Immature natural killer cell (primary cell): ENCODE data around the gene KIAA1217. TPM values are rescaled to one million over a fixed set of nuclear protein-coding genes. Genes with fewer than 3 reads are reported as not detected.

ENCODE experiments used
- DNase-seq, 3 donors: peaks; one replicate each; pipeline ENCODE4 v3.0.0; 2022; ENCODE audit warnings: mixed read lengths in 1 of 3
- H3K27ac Mint-ChIP-seq, 6 donors: one replicate each; pipeline ENCODE4 v1.8.0; 2020; ENCODE audit warnings: mixed read lengths in 6 of 6, mild to moderate bottlenecking in 5 of 6, inconsistent platforms in 4 of 6, moderate library complexity in 3 of 6
- H3K27me3 Mint-ChIP-seq, 3 donors: one replicate each; pipeline ENCODE4 v1.8.0; 2020 to 2021; ENCODE audit warnings: low read depth in 3 of 3, mild to moderate bottlenecking in 3 of 3, mixed read lengths in 3 of 3, moderate library complexity in 3 of 3, inconsistent platforms in 1 of 3
- H3K36me3 Mint-ChIP-seq, 3 donors: one replicate each; pipeline ENCODE4 v1.8.0; 2020; ENCODE audit warnings: mixed read lengths in 3 of 3, inconsistent platforms in 2 of 3, mild to moderate bottlenecking in 2 of 3
- H3K4me1 Mint-ChIP-seq, 2 donors: one replicate each; pipeline ENCODE4 v1.8.0; 2020; ENCODE audit warnings: inconsistent platforms in 2 of 2, mild to moderate bottlenecking in 2 of 2, mixed read lengths in 2 of 2, moderate library complexity in 1 of 2
- H3K4me3 Mint-ChIP-seq, 5 donors: one replicate each; pipeline ENCODE4 v1.8.0; 2020; ENCODE audit warnings: mild to moderate bottlenecking in 5 of 5, mixed read lengths in 5 of 5, inconsistent platforms in 3 of 5, moderate library complexity in 3 of 5
- H3K9me3 Mint-ChIP-seq, 6 donors: one replicate each; pipeline ENCODE4 v1.8.0; 2020; ENCODE audit warnings: mild to moderate bottlenecking in 6 of 6, mixed read lengths in 6 of 6, inconsistent platforms in 4 of 6, moderate library complexity in 3 of 6
- polyA plus RNA-seq, 3 donors: library from polyadenylated mRNA; unstranded; fragments of 300-500 nt; fragmentation: Illumina TruSeq; gene quantifications; one replicate each; pipeline ENCODE4 v1.2.3, GENCODE V29; 2021

KIAA1217 gene
- polyA plus RNA-seq, 3 donors from 2014 or later = not detected

DNA sequence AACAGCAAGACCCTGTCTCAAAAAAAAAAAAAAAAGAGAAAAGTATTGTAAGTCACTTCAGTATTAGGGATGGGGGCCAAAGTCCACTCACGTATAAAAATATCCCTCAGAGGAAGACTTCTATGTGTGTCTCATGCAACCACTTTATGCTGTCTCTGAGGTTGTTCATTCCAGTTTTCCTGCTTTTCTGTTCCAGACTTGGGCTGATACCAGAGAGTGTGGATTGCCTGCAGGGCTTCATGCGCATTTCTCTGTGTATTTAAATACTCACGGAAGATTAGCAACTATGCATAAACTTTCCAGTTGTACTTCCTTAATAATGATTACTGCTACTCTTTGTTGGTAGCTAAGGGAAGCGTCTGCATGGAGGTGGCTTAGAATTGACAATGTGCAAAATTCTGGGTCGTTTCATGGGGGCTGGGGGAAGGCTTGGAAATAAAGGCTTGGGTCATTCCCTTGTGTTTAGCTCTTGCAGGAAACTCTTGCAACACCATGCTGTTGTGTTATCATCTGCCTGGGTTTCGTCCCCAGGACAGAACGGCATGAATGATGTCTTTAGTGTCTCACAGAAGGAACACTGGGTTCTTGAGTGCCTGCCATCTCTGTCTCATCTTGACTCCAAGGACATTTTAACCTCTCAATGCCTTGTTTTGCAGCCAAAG is 54.1 kb downstream of the KIAA1217 start:
- Mint-ChIP-seq H3K9me3 (peaks cover 0 to 9% (median 0%) of the 10 kb centered on the region in 6 donors), H3K27me3 (peaks cover 0 to 5% (median 2%) of the 10 kb centered on the region in 3 donors), H3K36me3 (no peaks in the 10 kb centered on the region), H3K27ac (no peak overlapping the region), H3K4me1 (no peaks in the 10 kb centered on the region), H3K4me3 (no peak overlapping the region)
- no peak for DNase-seq

DNA sequence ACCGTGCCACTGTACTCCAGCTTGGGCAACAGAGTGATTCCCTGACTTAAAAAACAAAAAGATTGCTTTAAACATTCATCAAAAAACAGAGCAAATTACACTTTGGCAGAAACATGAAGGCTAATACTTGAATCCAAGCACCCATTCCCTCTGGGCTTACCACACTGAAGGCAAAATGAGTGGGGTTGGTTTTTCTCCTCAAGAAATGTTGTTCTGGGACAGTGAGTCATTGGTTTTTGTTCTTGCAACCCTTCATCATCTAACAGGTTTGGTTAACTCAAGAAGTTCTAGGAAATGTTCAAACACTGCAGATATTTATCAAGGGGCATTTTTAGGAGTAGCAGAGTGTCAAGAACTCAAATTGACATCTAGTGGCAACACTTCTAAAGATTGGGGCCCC is 60.5 kb downstream of the KIAA1217 start:
- Mint-ChIP-seq H3K27me3 (peaks cover 0 to 3% (median 0%) of the 10 kb centered on the region in 3 donors), H3K4me3 (no peak overlapping the region), H3K9me3 (peaks cover 0 to 6% (median 0%) of the 10 kb centered on the region in 6 donors), H3K36me3 (no peaks in the 10 kb centered on the region), H3K27ac (no peak overlapping the region), H3K4me1 (no peaks in the 10 kb centered on the region)
- no peak for DNase-seq

DNA sequence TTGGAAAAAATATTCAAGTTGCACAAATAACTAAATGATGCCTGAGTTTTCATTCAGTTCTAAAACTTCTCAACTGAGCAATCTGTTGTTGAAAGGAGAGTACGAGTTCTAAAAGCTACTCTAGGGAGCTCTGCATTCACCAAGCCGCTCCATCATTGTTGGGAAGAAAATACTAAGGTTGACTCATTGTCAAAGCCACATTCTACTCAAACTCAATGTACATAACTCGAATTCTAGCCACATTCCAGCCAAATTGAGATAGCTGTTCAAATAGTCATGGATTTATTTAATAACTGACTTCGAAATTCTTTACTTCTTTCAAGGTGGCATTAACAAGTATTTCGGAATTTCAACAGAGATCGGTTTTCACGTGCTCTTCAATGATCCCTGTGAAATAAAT is 63.4 kb downstream of the KIAA1217 start:
- Mint-ChIP-seq H3K4me3 (no peak overlapping the region), H3K36me3 (no peaks in the 10 kb centered on the region), H3K27me3 (peaks cover 0 to 4% (median 0%) of the 10 kb centered on the region in 3 donors), H3K9me3 (peaks cover 0 to 2% (median 0%) of the 10 kb centered on the region in 6 donors), H3K4me1 (no peaks in the 10 kb centered on the region), H3K27ac (no peak overlapping the region)
- DNase-seq = no peak

DNA sequence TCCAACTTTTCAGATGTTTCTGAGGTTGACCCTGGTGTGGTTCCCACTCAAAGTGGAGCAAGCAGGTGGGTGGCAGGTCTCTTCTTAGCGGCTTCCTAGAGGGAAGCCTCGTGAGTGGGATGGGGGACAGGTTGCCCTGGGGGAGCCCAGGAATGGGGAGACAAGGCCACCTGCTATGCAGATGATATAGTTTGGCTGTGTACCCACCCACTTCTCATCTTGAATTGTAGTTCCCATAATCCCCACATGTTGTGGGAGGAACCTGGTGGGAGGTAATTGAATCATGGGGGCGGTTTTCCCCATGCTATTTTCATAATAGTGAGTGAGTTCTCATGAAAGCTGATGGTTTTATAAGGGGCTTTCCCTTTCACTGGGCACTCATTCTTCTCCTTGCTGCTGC is 68.3 kb downstream of the KIAA1217 start:
- no peak for DNase-seq
- no peak overlapping the region for H3K27ac Mint-ChIP-seq
- no peak overlapping the region for H3K4me3 Mint-ChIP-seq
- H3K4me1 Mint-ChIP-seq = no peaks in the 10 kb centered on the region
- H3K27me3 Mint-ChIP-seq = peaks cover 0 to 4% (median 3%) of the 10 kb centered on the region in 3 donors
- H3K9me3 Mint-ChIP-seq = peaks cover 0 to 9% (median 5%) of the 10 kb centered on the region in 6 donors
- no peaks in the 10 kb centered on the region for H3K36me3 Mint-ChIP-seq

DNA sequence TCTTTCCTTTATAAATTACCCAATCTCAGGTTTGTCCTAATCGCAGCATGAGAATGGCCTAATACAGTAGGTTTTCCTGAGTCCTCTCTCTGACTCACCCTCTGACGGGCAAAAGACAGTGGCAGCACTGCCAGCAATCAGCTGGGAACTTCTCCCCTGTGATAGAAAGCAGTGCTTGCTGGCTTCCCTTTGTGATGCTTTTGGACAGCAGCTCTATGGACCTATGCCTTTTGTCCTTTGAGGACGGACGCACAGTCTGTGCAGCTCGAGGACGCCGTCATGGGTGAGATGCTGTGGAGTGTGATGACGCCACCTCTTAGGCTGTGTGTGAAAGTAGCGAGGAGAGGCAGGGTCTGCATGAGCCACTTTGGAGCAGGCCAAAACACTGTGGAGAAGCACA is 68.8 kb downstream of the KIAA1217 start:
- Mint-ChIP-seq H3K9me3 (peaks cover 0 to 13% (median 6%) of the 10 kb centered on the region in 6 donors), H3K4me1 (no peaks in the 10 kb centered on the region), H3K27ac (no peak overlapping the region)

DNA sequence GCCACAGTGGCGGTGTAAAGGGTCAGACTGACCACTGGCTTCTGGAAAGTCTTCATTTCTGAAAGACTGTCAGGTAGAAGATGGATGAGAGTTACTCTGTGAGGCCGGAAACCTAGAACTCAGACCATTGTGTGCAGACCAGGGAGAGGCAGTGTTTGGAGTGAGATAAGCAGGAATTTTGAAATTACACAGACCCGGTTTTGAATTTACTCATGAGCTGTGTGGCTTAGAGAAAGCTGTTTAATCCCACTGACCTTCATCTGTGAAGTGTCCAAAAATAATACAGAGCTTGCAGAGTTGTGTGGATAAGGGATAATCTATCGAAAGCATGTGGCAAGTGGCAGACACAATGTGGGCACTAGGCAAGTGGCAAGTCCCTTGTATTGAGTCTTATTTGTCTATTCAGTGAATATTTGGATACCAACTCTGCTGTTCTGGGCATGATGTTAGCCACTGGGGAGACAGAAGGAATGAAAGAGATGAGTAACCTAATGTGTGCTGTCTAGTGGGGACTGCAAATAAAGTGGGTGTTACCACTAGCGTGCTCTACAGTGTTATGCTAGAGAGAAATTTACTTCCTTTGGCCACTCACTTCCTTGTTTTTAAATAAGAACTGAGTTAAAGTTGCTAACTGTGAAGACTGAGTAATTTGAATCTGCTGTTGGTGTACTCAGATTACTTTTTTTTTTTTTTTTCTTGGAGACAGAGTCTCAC is 69.4 kb downstream of the KIAA1217 start:
- Mint-ChIP-seq H3K4me1 (no peaks in the 10 kb centered on the region), H3K27me3 (peaks cover 0 to 6% (median 3%) of the 10 kb centered on the region in 3 donors), H3K27ac (no peak overlapping the region), H3K9me3 (peaks cover 0 to 13% (median 7%) of the 10 kb centered on the region in 6 donors), H3K36me3 (no peaks in the 10 kb centered on the region), H3K4me3 (no peak overlapping the region)
- no peak for DNase-seq

More for the DNA sequence above, 68.8 kb downstream of the KIAA1217 start:
- Mint-ChIP-seq H3K36me3 (no peaks in the 10 kb centered on the region), H3K4me3 (no peak overlapping the region), H3K27me3 (peaks cover 0 to 4% (median 3%) of the 10 kb centered on the region in 3 donors)
- DNase-seq = no peak

DNA sequence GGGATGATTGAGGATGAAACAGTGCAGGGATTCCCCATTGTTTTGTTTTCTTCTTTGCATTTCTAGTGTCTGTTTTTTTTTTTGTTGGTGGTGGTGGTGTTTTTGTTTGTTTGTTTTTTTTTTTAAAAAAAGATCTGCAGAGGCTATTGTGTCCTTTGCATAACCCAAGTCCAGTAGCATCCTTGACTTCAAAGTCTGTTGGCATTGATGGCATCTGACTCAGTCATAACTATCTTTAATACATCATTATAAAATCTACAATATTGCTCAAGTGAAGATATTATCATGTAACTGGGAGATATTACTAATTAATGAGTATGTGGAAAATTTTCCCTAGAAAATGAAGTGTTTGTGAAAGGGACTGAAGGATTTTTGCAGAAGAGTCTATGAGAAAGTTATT is 70.2 kb downstream of the KIAA1217 start:
- Mint-ChIP-seq H3K9me3 (peaks cover 0 to 13% (median 7%) of the 10 kb centered on the region in 6 donors), H3K4me1 (no peaks in the 10 kb centered on the region), H3K27me3 (peaks cover 0 to 6% (median 3%) of the 10 kb centered on the region in 3 donors), H3K27ac (no peak overlapping the region), H3K36me3 (no peaks in the 10 kb centered on the region), H3K4me3 (no peak overlapping the region)
- DNase-seq = no peak

DNA sequence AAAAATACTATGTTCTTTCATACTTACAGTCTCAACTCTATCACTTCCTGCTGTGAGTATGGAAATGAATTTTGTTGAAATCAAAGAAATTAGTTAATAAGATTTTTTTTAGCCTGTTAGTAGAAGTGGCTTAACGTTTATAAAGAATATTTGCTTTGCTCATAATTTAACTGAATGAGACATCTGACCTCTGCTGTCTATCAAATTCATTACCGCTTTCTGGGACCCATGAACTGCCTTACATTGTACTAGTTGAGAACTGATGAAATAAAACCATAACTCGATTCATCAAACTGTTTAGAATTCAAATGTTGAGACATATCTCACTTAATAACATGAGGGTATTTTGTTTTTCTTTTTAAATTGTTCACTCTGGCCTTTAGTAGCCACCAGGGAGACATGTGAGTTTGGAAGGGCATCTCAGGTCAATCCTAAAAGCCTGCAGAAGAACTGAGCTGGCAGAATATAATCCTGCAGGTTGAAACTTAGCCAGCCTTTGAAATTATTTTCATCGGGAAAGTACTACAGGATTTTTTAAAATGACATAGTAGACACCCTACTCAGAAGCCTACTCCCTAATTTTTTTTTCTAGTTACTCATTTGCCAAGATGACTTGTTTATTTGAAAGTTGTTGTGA is 78.7 kb downstream of the KIAA1217 start:
- Mint-ChIP-seq H3K27me3 (peaks cover 0 to 5% (median 0%) of the 10 kb centered on the region in 3 donors), H3K36me3 (no peaks in the 10 kb centered on the region), H3K4me1 (no peaks in the 10 kb centered on the region), H3K27ac (no peak overlapping the region), H3K9me3 (peaks cover 0 to 10% (median 3%) of the 10 kb centered on the region in 6 donors), H3K4me3 (no peak overlapping the region)
- no peak for DNase-seq

DNA sequence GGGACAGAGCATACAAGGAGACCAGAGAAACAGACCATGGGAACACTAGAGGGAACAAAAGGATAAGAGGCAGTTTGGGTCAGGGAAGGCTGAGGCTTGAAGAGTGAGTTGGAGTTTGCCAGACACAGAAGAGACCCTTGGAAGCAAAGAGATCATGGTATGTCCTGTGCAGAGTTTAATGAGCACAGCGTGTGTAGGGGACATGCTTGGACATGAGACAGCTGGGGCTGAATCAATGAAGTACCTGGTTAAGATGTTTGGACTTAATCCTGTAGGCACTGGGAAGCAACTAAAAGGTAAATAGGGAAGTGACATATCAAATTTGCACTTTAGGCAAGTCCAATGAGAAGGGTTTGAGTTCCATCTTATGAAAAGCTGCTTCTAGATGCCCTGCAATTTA is 79.6 kb downstream of the KIAA1217 start:
- H3K27me3 Mint-ChIP-seq = peaks cover 0 to 3% (median 2%) of the 10 kb centered on the region in 3 donors
- no peak overlapping the region for H3K27ac Mint-ChIP-seq
- no peak overlapping the region for H3K4me3 Mint-ChIP-seq
- no peaks in the 10 kb centered on the region for H3K4me1 Mint-ChIP-seq
- H3K9me3 Mint-ChIP-seq = peaks cover 0 to 10% (median 3%) of the 10 kb centered on the region in 6 donors
- no peaks in the 10 kb centered on the region for H3K36me3 Mint-ChIP-seq
- DNase-seq = no peak

DNA sequence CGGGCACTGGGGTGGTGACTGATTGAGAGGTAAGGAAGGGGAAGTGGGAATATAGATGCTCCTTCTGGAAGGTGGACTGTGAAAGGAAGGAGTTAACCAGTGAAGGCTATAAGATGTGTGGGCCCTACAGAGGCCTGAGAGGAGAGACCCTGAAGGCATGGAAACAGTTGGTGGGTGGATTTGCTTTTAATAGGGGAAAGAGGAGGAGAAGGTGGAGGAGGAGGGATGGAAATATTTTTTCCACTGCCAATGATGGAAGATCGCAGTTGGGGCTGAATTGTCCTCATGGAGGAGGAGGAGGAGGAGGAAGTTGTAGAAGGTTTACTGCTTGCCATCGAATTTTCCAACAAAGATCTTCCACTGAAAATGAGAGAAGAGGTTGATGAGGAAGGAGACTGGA is 80.3 kb downstream of the KIAA1217 start:
- Mint-ChIP-seq H3K4me3 (no peak overlapping the region), H3K4me1 (no peaks in the 10 kb centered on the region)
- DNase-seq = no peak

DNA sequence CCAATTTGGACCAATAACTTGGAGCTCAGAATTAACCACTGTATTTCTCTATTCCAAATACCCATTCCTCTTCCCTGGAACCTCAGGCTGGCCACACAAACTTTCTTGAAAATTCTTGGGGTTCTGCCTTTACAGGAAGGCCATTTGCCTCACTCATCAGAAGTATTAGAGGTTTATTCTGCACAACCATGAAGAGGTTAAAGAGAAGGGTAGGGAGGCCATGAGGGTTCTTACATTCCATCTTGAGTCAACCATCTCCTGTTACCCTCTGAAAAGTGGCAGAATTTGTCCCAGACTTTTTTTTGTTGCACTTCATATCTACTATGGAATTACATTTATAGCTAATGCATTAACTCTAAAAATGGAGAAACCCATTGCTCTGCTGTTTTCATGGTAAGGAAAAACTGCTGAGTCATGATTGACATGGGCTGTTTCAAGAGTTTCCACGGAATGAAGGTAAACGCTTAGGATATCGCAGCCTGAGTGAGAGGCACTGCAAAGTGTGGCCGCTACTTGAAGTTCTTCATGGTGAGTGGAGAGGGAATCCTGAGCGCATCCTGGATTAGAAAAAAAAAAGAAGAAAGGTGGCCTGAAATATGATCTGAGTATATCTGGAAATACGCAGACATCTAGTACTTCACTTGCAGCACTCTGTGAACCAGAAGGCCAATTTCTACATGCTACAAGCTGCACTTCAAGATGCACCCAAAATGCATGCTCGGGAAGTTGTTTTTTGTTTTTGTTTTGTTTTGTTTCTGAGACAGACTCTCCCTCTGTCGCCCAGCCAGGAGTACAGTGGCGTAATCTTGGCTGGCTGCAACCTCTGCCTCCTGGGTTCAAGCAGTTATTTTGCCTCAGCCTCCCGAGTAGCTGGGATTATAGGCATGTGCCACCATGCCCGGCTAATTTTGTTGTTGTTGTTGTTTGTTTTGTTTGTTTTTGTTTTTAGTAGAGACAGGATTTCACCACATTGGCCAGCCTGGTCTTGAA is 83.7 kb downstream of the KIAA1217 start:
- Mint-ChIP-seq H3K4me1 (no peaks in the 10 kb centered on the region), H3K36me3 (no peaks in the 10 kb centered on the region), H3K27ac (no peak overlapping the region), H3K27me3 (peaks cover 0 to 3% (median 2%) of the 10 kb centered on the region in 3 donors), H3K4me3 (no peak overlapping the region), H3K9me3 (peaks cover 0 to 13% (median 3%) of the 10 kb centered on the region in 6 donors)
- DNase-seq = no peak

More for the DNA sequence above, 80.3 kb downstream of the KIAA1217 start:
- H3K27ac Mint-ChIP-seq = no peak overlapping the region
- peaks cover 0 to 10% (median 3%) of the 10 kb centered on the region in 6 donors for H3K9me3 Mint-ChIP-seq
- peaks cover 0 to 3% (median 2%) of the 10 kb centered on the region in 3 donors for H3K27me3 Mint-ChIP-seq
- no peaks in the 10 kb centered on the region for H3K36me3 Mint-ChIP-seq

DNA sequence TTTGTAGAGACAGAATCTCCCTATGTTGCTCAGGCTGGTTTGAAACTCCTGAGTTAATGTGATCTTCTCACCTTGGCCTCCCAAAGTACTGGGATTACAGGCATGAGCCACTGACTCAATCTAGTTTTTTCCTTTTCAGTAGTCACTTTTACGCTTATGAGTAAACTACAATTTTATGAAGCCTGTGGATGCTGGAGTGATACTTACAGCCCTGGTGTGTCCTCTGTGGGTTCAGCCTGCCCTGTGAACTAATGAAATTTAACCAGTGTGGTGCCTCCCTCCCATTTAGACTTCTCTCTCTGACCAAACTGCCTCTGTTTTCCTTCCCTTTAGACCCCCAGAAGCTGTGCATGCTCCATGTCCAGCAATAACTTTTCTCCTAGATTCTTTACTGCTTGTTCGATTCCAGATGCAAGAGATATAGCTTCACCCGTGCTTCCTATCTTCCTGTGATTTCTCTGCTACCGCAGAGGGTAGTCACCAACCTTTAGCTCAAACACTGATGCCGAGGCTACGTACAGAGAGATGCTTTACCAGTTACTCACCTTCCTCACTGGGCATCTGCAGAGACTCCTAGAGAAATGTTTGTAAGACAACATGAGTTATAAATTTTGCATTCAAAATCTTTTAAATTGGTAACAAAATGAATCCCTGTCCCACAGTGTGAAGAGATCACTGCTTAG is 90.8 kb downstream of the KIAA1217 start:
- Mint-ChIP-seq H3K27ac (no peak overlapping the region), H3K4me3 (no peak overlapping the region)

More for the DNA sequence above, 90.8 kb downstream of the KIAA1217 start:
- no peaks in the 10 kb centered on the region for H3K4me1 Mint-ChIP-seq
- peaks cover 0 to 8% (median 0%) of the 10 kb centered on the region in 6 donors for H3K9me3 Mint-ChIP-seq
- H3K27me3 Mint-ChIP-seq = no peaks in the 10 kb centered on the region
- DNase-seq = no peak
- H3K36me3 Mint-ChIP-seq = peaks cover 0 to 3% (median 0%) of the 10 kb centered on the region in 3 donors
